SK-N-SH (cell line): ENCODE measurements around the gene DPYSL4. TPM values are rescaled to one million over a fixed set of nuclear protein-coding genes. Genes with fewer than 3 reads are reported as not detected.

ENCODE experiments used
- CTCF ChIA-PET: fragments of 300-600, 350-600 bp; formaldehyde crosslinking; extraction: SDS; loops from one replicate; lab custom pipeline; 2021; lab: Yijun Ruan, JAX
- POLR2A ChIA-PET: fragments of 350-600 bp; sonication (Branson Sonifier 250); formaldehyde crosslinking; extraction: SDS; loops from one replicate; lab custom pipeline; 2020; ENCODE audit warnings: antibody characterized with exemption, inconsistent platforms; lab: Yijun Ruan, JAX
- DNase-seq: peaks from one replicate; pipeline ENCODE4 v3.0.0; 2012
- H2AFZ ChIP-seq: fragments of 200-600 bp; sonication (generic); 2 replicates; pipeline ENCODE4 v1.8.1; 2016; ENCODE audit warnings: antibody characterized with exemption, mild to moderate bottlenecking, low read depth
- H3F3A ChIP-seq: fragments of 200-600 bp; sonication (generic); replicated peaks from 2 replicates; pipeline ENCODE3; 2016; ENCODE audit warnings: antibody characterized with exemption, mild to moderate bottlenecking; ENCODE audit not compliant: insufficient read depth
- H3K27ac ChIP-seq, 2 experiments: fragments of 200-500 bp in 1 of 2; fragments of 200-600 bp in 1 of 2; sonication (Bioruptor generic) in 1 of 2; sonication (generic), shearing (Covaris generic) in 1 of 2; 2 replicates each; pipeline versions ENCODE4 v1.5.1 to v1.6.1; 2014 to 2016; ENCODE audit warnings: low read depth in 2 of 2, inconsistent platforms in 1 of 2, low read length in 1 of 2, mild to moderate bottlenecking in 1 of 2, mixed read lengths in 1 of 2
- H3K27me3 ChIP-seq: fragments of 200-600 bp; sonication (generic), shearing (Covaris generic); 2 replicates; pipeline ENCODE4 v1.6.1; 2016; ENCODE audit warnings: mixed run types; ENCODE audit not compliant: insufficient read depth
- H3K36me3 ChIP-seq, 2 experiments: fragments of 200-500 bp in 1 of 2; fragments of 200-600 bp in 1 of 2; sonication (Bioruptor generic) in 1 of 2; sonication (generic) in 1 of 2; replicated peaks in 1 of 2; 2 replicates each; pipeline versions ENCODE3 to v1.5.1; 2014 to 2016; ENCODE audit warnings: low read length in 1 of 2, mild to moderate bottlenecking in 1 of 2; ENCODE audit not compliant: insufficient read depth in 2 of 2, control insufficient read depth in 1 of 2
- H3K4me1 ChIP-seq, 2 experiments: fragments of 200-500 bp in 1 of 2; fragments of 200-600 bp in 1 of 2; sonication (Bioruptor generic) in 1 of 2; sonication (generic), shearing (Covaris generic) in 1 of 2; 2 replicates each; pipeline versions ENCODE4 v1.5.1 to v1.6.1; 2014 to 2016; ENCODE audit warnings: low read depth in 1 of 2, low read length in 1 of 2, mixed run types in 1 of 2; ENCODE audit not compliant: insufficient read depth in 2 of 2, control insufficient read depth in 1 of 2
- H3K4me2 ChIP-seq: fragments of 200-600 bp; sonication (generic), shearing (Covaris generic); 2 replicates; pipeline ENCODE4 v1.6.1; 2017; ENCODE audit warnings: mixed run types
- H3K4me3 ChIP-seq, 2 experiments: fragments of 200-500 bp in 1 of 2; fragments of 200-600 bp in 1 of 2; sonication (Bioruptor generic) in 1 of 2; sonication (generic), shearing (Covaris generic) in 1 of 2; 2 replicates each; pipeline versions ENCODE4 v1.5.1 to v1.8.1; 2014 to 2016; ENCODE audit warnings: low read depth in 2 of 2, inconsistent platforms in 1 of 2, low read length in 1 of 2, mild to moderate bottlenecking in 1 of 2, mixed read lengths in 1 of 2, moderate library complexity in 1 of 2
- H3K79me2 ChIP-seq: fragments of 200-600 bp; sonication (generic); 2 replicates; pipeline ENCODE4 v1.8.1; 2017; ENCODE audit warnings: mild to moderate bottlenecking; ENCODE audit not compliant: insufficient read depth
- H3K9ac ChIP-seq: fragments of 200-600 bp; sonication (generic); 2 replicates; pipeline ENCODE4 v1.6.1; 2017; ENCODE audit warnings: mixed run types
- H3K9me2 ChIP-seq: fragments of 200-600 bp; sonication (generic); 2 replicates; pipeline ENCODE4 v1.6.1; 2017; ENCODE audit warnings: mixed run types
- H3K9me3 ChIP-seq: fragments of 200-600 bp; sonication (generic); 2 replicates; pipeline ENCODE4 v1.6.1; 2017; ENCODE audit warnings: mixed run types, mild to moderate bottlenecking, moderate library complexity
- H4K20me1 ChIP-seq: fragments of 200-600 bp; sonication (generic); 2 replicates; pipeline ENCODE4 v1.6.1; 2017; ENCODE audit warnings: mild to moderate bottlenecking, mixed run types; ENCODE audit not compliant: insufficient read depth
- CHD2 ChIP-seq: fragments of 150-350 bp; IDR thresholded peaks from 2 replicates; pipeline ENCODE4 v1.6.1; 2018; ENCODE audit warnings: low read length; ENCODE audit not compliant: partially characterized antibody
- ELF1 ChIP-seq: IDR thresholded peaks from 2 replicates; pipeline ENCODE4 v1.4.0; 2012
- EP300 ChIP-seq, 2 experiments: IDR thresholded peaks; 2 replicates each; pipeline versions ENCODE4 v1.4.0 to v1.6.1; 2012; ENCODE audit warnings: borderline replicate concordance in 1 of 2, low read depth in 1 of 2, low read length in 1 of 2
- GATA2 ChIP-seq: sonication (generic); formaldehyde crosslinking; IDR thresholded peaks from 2 replicates; pipeline ENCODE4 v1.5.0; 2020; ENCODE audit warnings: mild to moderate bottlenecking, missing genetic modification reagents
- JUND ChIP-seq: IDR thresholded peaks from 2 replicates; pipeline ENCODE4 v1.4.0; 2012
- MAX ChIP-seq: IDR thresholded peaks from 2 replicates; pipeline ENCODE4 v1.4.0; 2012; ENCODE audit warnings: low read depth
- MEF2A ChIP-seq: IDR thresholded peaks from 2 replicates; pipeline ENCODE4 v1.4.0; 2012; ENCODE audit warnings: low read depth, borderline replicate concordance
- MXI1 ChIP-seq: IDR thresholded peaks from 2 replicates; pipeline ENCODE4 v1.6.1; 2012; ENCODE audit warnings: mild to moderate bottlenecking, low read depth, low read length, improper control_type of control experiment
- NFIC ChIP-seq: IDR thresholded peaks from 2 replicates; pipeline ENCODE4 v1.4.0; 2012; ENCODE audit warnings: borderline replicate concordance
- NRF1 ChIP-seq: IDR thresholded peaks from 2 replicates; pipeline ENCODE4 v1.6.1; 2012; ENCODE audit warnings: low read depth, mild to moderate bottlenecking, low read length
- PBX3 ChIP-seq: IDR thresholded peaks from 2 replicates; pipeline ENCODE4; 2012
- POLR2AphosphoS5 ChIP-seq: IDR thresholded peaks from 2 replicates; pipeline ENCODE4 v1.6.1; 2012; ENCODE audit warnings: low read depth, low read length
- RCOR1 ChIP-seq: fragments of 150-350 bp; IDR thresholded peaks from 2 replicates; pipeline ENCODE4 v1.6.1; 2017; ENCODE audit warnings: antibody characterized with exemption, low read length
- REST ChIP-seq: IDR thresholded peaks from 2 replicates; pipeline ENCODE4 v1.6.1; 2012; ENCODE audit warnings: mild to moderate bottlenecking, low read depth, low read length, moderate library complexity
- TAF1 ChIP-seq: IDR thresholded peaks from 2 replicates; pipeline ENCODE4 v1.6.1; 2012; ENCODE audit warnings: low read depth, mild to moderate bottlenecking, low read length, moderate library complexity, borderline replicate concordance
- TCF12 ChIP-seq: IDR thresholded peaks from 2 replicates; pipeline ENCODE4 v1.4.0; 2012
- TEAD4 ChIP-seq: IDR thresholded peaks from 2 replicates; pipeline ENCODE4 v1.4.0; 2012; ENCODE audit warnings: mild to moderate bottlenecking, borderline replicate concordance; ENCODE audit not compliant: insufficient read depth
- USF2 ChIP-seq: fragments of 150-350 bp; IDR thresholded peaks from 2 replicates; pipeline ENCODE4 v1.6.1; 2017; ENCODE audit warnings: antibody characterized with exemption, low read length, low read depth, borderline replicate concordance
- YY1 ChIP-seq: IDR thresholded peaks from 2 replicates; pipeline ENCODE4 v1.4.0; 2012; ENCODE audit warnings: low read depth, mild to moderate bottlenecking
- WGBS: methylation state at CpG from one replicate; pipeline ENCODE4 v1.1.6; 2017; ENCODE audit warnings: low lambda C conversion rate; 5-methylcytosine and 5-hydroxymethylcytosine counted together
- polyA plus RNA-seq, 3 experiments: library from polyadenylated mRNA; depleted of rRNA; stranded (reverse); fragments of >200 nt; gene quantifications; 2 replicates each; pipeline ENCODE4 v1.2.3, GENCODE V29; 2012
- TF ChIP-seq, protein P1 (sequence below): IDR thresholded peaks from 2 replicates; pipeline ENCODE4 v1.4.0; 2012; ENCODE audit warnings: low read depth, borderline replicate concordance
- TF ChIP-seq, protein P2 (sequence below): fragments of 150-350 bp; IDR thresholded peaks from 2 replicates; pipeline ENCODE4 v1.6.1; 2016; ENCODE audit warnings: mild to moderate bottlenecking, low read depth, low read length
- TF ChIP-seq, protein P3 (sequence below): IDR thresholded peaks from 2 replicates; pipeline ENCODE4 v1.4.0; 2012; ENCODE audit warnings: low read depth, borderline replicate concordance

DPYSL4 gene
- polyA plus RNA-seq, 1 of the 3 experiments (the other 2 are of a cell fraction), result 21.8 TPM

- H3F3A ChIP-seq, result no peaks in the 10 kb centered on the region
- no peak overlapping the region for H3K4me2 ChIP-seq
- H3K27ac ChIP-seq, result peak overlapping the region in 1 of 2 experiments; percentile 99; a peak in 2 of 4 replicates
- H3K4me1 ChIP-seq, result peaks cover 0 to 75% of the 10 kb centered on the region in 2 experiments; a peak in 1 of 4 replicates
- no peaks in the 10 kb centered on the region for H3K27me3 ChIP-seq
- CTCF ChIA-PET, result interaction anchor here (0.7 to 3.2 kb wide), 10 partner anchors 16 to 120 kb away, joined by 3 to 24 read pairs (median 4); no protein-coding TSS in a partner anchor
- peak overlapping the region in 1 of 2 experiments; percentile 2; a peak in 1 of 4 replicates for H3K4me3 ChIP-seq
- no peak overlapping the region for H3K9ac ChIP-seq
- no peak overlapping the region for H2AFZ ChIP-seq
- WGBS, result 66% methylated on average over 20 of the region's 29 CpGs
- no peaks in the 10 kb centered on the region for H3K79me2 ChIP-seq
- H3K36me3 ChIP-seq, result no peaks in the 10 kb centered on the region
- H3K9me3 ChIP-seq, result no peaks in the 10 kb centered on the region
- POLR2A ChIA-PET, result interaction anchor here (1.0 kb wide), 1 partner anchor 54 kb away, joined by 5 read pairs; no protein-coding TSS in a partner anchor
- H3K9me2 ChIP-seq, result no peaks in the 10 kb centered on the region
- H4K20me1 ChIP-seq, result no peaks in the 10 kb centered on the region
- peak; percentile 91 for DNase-seq
- TF ChIP-seq NFIC (no peak), MAX (no peak), ELF1 (no peak), USF2 (no peak), MEF2A (no peak), NRF1 (no peak), CHD2 (peak; percentile 60), JUND (no peak), REST (no peak), EP300 (IDR thresholded peaks at IDR 0.05; ENCODE audit: borderline replicate concordance in 1 of 2, low read depth in 1 of 2, low read length in 1 of 2) (peak in 1 of 2 experiments; percentile 78; a peak in 2 of 4 replicates), MXI1 (peak; percentile 74; the same call in 1 of the 2 replicates), POLR2AphosphoS5 (no peak), YY1 (no peak), TAF1 (no peak), TCF12 (no peak), RCOR1 (no peak), TEAD4 (no peak), GATA2 (CRISPR knock-in tag) (peak; percentile 80), PBX3 (no peak)
- TF ChIP-seq, protein P1, sequence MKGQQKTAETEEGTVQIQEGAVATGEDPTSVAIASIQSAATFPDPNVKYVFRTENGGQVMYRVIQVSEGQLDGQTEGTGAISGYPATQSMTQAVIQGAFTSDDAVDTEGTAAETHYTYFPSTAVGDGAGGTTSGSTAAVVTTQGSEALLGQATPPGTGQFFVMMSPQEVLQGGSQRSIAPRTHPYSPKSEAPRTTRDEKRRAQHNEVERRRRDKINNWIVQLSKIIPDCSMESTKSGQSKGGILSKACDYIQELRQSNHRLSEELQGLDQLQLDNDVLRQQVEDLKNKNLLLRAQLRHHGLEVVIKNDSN, result no peak
- TF ChIP-seq, protein P2, sequence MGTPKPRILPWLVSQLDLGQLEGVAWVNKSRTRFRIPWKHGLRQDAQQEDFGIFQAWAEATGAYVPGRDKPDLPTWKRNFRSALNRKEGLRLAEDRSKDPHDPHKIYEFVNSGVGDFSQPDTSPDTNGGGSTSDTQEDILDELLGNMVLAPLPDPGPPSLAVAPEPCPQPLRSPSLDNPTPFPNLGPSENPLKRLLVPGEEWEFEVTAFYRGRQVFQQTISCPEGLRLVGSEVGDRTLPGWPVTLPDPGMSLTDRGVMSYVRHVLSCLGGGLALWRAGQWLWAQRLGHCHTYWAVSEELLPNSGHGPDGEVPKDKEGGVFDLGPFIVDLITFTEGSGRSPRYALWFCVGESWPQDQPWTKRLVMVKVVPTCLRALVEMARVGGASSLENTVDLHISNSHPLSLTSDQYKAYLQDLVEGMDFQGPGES, result no peak
- TF ChIP-seq, protein P3, sequence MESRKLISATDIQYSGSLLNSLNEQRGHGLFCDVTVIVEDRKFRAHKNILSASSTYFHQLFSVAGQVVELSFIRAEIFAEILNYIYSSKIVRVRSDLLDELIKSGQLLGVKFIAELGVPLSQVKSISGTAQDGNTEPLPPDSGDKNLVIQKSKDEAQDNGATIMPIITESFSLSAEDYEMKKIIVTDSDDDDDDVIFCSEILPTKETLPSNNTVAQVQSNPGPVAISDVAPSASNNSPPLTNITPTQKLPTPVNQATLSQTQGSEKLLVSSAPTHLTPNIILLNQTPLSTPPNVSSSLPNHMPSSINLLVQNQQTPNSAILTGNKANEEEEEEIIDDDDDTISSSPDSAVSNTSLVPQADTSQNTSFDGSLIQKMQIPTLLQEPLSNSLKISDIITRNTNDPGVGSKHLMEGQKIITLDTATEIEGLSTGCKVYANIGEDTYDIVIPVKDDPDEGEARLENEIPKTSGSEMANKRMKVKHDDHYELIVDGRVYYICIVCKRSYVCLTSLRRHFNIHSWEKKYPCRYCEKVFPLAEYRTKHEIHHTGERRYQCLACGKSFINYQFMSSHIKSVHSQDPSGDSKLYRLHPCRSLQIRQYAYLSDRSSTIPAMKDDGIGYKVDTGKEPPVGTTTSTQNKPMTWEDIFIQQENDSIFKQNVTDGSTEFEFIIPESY, result no peak
Measured at GRCh38 chr10:132239126-132240031, 52.6 kb downstream of the DPYSL4 start.
